OCI-LY7 (cell line): Measurements from ENCODE around the gene CHST10. TPM values are rescaled to one million over a fixed set of nuclear protein-coding genes. Genes with fewer than 3 reads are reported as not detected.

ENCODE experiments used
- BruUV-seq: library from RNA; stranded (reverse); fragments of 400-500 nt; replicated peaks from 2 replicates; lab custom pipeline; 2021; lab: Mats Ljungman, UMichigan
- CTCF ChIA-PET: fragments of 300-600 bp; sonication (Branson Sonifier 250); formaldehyde crosslinking; loops from one replicate; lab custom pipeline; 2022; ENCODE audit warnings: antibody characterized with exemption; ENCODE audit not compliant: unreplicated experiment; lab: Charles Lee
- POLR2A ChIA-PET: fragments of 300-600 bp; sonication (Branson Sonifier 250); formaldehyde crosslinking; loops from one replicate; lab custom pipeline; 2022; ENCODE audit warnings: antibody characterized with exemption; lab: Charles Lee
- DNase-seq: peaks from one replicate; pipeline ENCODE4 v3.0.0-alpha.2; 2015; ENCODE audit warnings: low spot score
- H2AFZ ChIP-seq: fragments of 200-600 bp; sonication (generic), shearing (Covaris generic); 2 replicates; pipeline ENCODE4 v1.6.1; 2014; ENCODE audit warnings: mild to moderate bottlenecking, antibody characterized with exemption, low read length, moderate library complexity
- H3K27ac ChIP-seq: fragments of 200-600 bp; sonication (generic); 2 replicates; pipeline ENCODE4 v1.5.1; 2014; ENCODE audit warnings: mixed run types, low read depth, mild to moderate bottlenecking, moderate library complexity, low read length, inconsistent platforms; ENCODE audit not compliant: poor library complexity, severe bottlenecking
- H3K36me3 ChIP-seq: fragments of 200-600 bp; sonication (generic); 2 replicates; pipeline ENCODE4 v1.6.1; 2014; ENCODE audit warnings: mild to moderate bottlenecking, antibody characterized with exemption, low read length, moderate library complexity, mixed read lengths; ENCODE audit not compliant: insufficient read depth
- H3K4me1 ChIP-seq: fragments of 200-600 bp; sonication (generic); 2 replicates; pipeline ENCODE4 v1.5.1; 2014; ENCODE audit warnings: mild to moderate bottlenecking, low read length; ENCODE audit not compliant: insufficient read depth, poor library complexity, severe bottlenecking
- H3K4me2 ChIP-seq: fragments of 200-600 bp; sonication (generic); 2 replicates; pipeline ENCODE4 v1.6.1; 2014; ENCODE audit warnings: mild to moderate bottlenecking, low read length
- H3K4me3 ChIP-seq: fragments of 200-600 bp; sonication (generic); 2 replicates; pipeline ENCODE4 v1.5.1; 2014; ENCODE audit warnings: mild to moderate bottlenecking, low read depth, low read length; ENCODE audit not compliant: poor library complexity, severe bottlenecking
- H3K79me2 ChIP-seq: fragments of 200-600 bp; sonication (generic); 2 replicates; pipeline ENCODE4 v1.6.1; 2016; ENCODE audit warnings: low read depth, mild to moderate bottlenecking, low read length, moderate library complexity, mixed read lengths; ENCODE audit not compliant: insufficient read depth
- H3K9me2 ChIP-seq: fragments of 200-600 bp; sonication (generic); 2 replicates; pipeline ENCODE4 v1.6.1; 2016; ENCODE audit warnings: mild to moderate bottlenecking, low read length, mixed read lengths; ENCODE audit not compliant: insufficient read depth
- H3K9me3 ChIP-seq: fragments of 200-600 bp; sonication (generic); 2 replicates; pipeline ENCODE4 v1.6.1; 2014; ENCODE audit warnings: mild to moderate bottlenecking, mixed run types, low read length, mixed read lengths
- H4K20me1 ChIP-seq: fragments of 200-600 bp; sonication (generic); 2 replicates; pipeline ENCODE4 v1.6.1; 2014; ENCODE audit warnings: mild to moderate bottlenecking, antibody characterized with exemption, low read length, moderate library complexity, mixed read lengths; ENCODE audit not compliant: insufficient read depth
- EZH2phosphoT487 ChIP-seq: fragments of 200-600 bp; sonication (generic); IDR thresholded peaks from 2 replicates; pipeline ENCODE4 v1.6.1; 2018; ENCODE audit warnings: low read depth, borderline replicate concordance, mild to moderate bottlenecking, mixed run types, antibody characterized with exemption, low read length, moderate library complexity, mixed read lengths
- intact Hi-C: fragments of 100-400 bp; cut with micrococcal nuclease; formaldehyde crosslinking; loops from one replicate; pipeline ENCODE4 v1.10.0; 2022; ENCODE audit not compliant: unreplicated experiment
- total RNA-seq, 2 experiments: library from RNA; depleted of rRNA in 1 of 2; stranded (reverse); fragments of >200 nt in 1 of 2; shearing (Covaris generic) in 1 of 2; gene quantifications; 2 replicates each; pipeline ENCODE4 v1.2.3, GENCODE V29; 2014 to 2022
- TF ChIP-seq, protein P1 (sequence below): fragments of 200-600 bp; sonication (generic); conservative IDR thresholded peaks from 2 replicates; pipeline ENCODE4 v1.5.1; 2014; ENCODE audit warnings: mild to moderate bottlenecking, antibody characterized with exemption, low read length, moderate library complexity, mixed read lengths

CHST10 gene
- total RNA-seq, 2 experiments from 2014 or later = 15.0 to 19.1 TPM

- H2AFZ ChIP-seq = no peak overlapping the region
- no TSS peak for BruUV-seq
- H3K9me3 ChIP-seq = no peaks in the 10 kb centered on the region
- H3K4me1 ChIP-seq = peaks cover 27% of the 10 kb centered on the region
- ChIA-PET POLR2A (no interaction called here), CTCF (no interaction called here)
- intact Hi-C loops = no loop called here
- TF ChIP-seq, protein P1, sequence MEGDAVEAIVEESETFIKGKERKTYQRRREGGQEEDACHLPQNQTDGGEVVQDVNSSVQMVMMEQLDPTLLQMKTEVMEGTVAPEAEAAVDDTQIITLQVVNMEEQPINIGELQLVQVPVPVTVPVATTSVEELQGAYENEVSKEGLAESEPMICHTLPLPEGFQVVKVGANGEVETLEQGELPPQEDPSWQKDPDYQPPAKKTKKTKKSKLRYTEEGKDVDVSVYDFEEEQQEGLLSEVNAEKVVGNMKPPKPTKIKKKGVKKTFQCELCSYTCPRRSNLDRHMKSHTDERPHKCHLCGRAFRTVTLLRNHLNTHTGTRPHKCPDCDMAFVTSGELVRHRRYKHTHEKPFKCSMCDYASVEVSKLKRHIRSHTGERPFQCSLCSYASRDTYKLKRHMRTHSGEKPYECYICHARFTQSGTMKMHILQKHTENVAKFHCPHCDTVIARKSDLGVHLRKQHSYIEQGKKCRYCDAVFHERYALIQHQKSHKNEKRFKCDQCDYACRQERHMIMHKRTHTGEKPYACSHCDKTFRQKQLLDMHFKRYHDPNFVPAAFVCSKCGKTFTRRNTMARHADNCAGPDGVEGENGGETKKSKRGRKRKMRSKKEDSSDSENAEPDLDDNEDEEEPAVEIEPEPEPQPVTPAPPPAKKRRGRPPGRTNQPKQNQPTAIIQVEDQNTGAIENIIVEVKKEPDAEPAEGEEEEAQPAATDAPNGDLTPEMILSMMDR = no peak
- no peak for TF ChIP-seq EZH2phosphoT487
- no peaks in the 10 kb centered on the region for H4K20me1 ChIP-seq
- no peak for DNase-seq
- H3K79me2 ChIP-seq = no peaks in the 10 kb centered on the region
- no peak overlapping the region for H3K4me3 ChIP-seq
- H3K36me3 ChIP-seq = peaks cover 14% of the 10 kb centered on the region; the same call in 1 of the 2 replicates
- H3K4me2 ChIP-seq = no peak overlapping the region
- no peak overlapping the region for H3K27ac ChIP-seq
- no peaks in the 10 kb centered on the region for H3K9me2 ChIP-seq
Observed at GRCh38 chr2:100397118-100397860, 20.2 kb downstream of the CHST10 start.

- peaks cover 6% of the 10 kb centered on the region; the same call in 1 of the 2 replicates for H3K36me3 ChIP-seq
- H3K79me2 ChIP-seq = no peaks in the 10 kb centered on the region
- intact Hi-C loops = no loop called here
- no peaks in the 10 kb centered on the region for H4K20me1 ChIP-seq
- no TSS peak for BruUV-seq
- no peaks in the 10 kb centered on the region for H3K9me2 ChIP-seq
- no peak overlapping the region for H3K27ac ChIP-seq
- DNase-seq = no peak
- TF ChIP-seq, protein P1 = no peak
- no peak for TF ChIP-seq EZH2phosphoT487
- no peak overlapping the region for H3K4me2 ChIP-seq
- ChIA-PET POLR2A (interaction anchor here (1.7 kb wide), 1 partner anchor 134 kb away, joined by 4 read pairs; no protein-coding TSS in a partner anchor), CTCF (no interaction called here)
- no peaks in the 10 kb centered on the region for H3K9me3 ChIP-seq
- H3K4me3 ChIP-seq = no peak overlapping the region
- H3K4me1 ChIP-seq = peaks cover 27% of the 10 kb centered on the region
- no peak overlapping the region for H2AFZ ChIP-seq
Observed at GRCh38 chr2:100396483-100396882, 21.0 kb downstream of the CHST10 start.
